DOHH2 (cell line): Measurements from ENCODE around the gene TRPM2.

ENCODE experiments used
- EZH2phosphoT487 ChIP-seq: fragments of 200-600 bp; sonication (generic); IDR thresholded peaks from 2 replicates; pipeline ENCODE4 v1.6.1; 2017; ENCODE audit warnings: borderline replicate concordance, mild to moderate bottlenecking, antibody characterized with exemption, low read length, moderate library complexity, mixed read lengths
- TF ChIP-seq, protein P1 (sequence below): fragments of 200-600 bp; sonication (generic); IDR thresholded peaks from one replicate; pipeline ENCODE4 v1.5.1; 2014; ENCODE audit warnings: antibody characterized with exemption, mild to moderate bottlenecking, low read depth, low read length; ENCODE audit not compliant: poor library complexity, severe bottlenecking

DNA sequence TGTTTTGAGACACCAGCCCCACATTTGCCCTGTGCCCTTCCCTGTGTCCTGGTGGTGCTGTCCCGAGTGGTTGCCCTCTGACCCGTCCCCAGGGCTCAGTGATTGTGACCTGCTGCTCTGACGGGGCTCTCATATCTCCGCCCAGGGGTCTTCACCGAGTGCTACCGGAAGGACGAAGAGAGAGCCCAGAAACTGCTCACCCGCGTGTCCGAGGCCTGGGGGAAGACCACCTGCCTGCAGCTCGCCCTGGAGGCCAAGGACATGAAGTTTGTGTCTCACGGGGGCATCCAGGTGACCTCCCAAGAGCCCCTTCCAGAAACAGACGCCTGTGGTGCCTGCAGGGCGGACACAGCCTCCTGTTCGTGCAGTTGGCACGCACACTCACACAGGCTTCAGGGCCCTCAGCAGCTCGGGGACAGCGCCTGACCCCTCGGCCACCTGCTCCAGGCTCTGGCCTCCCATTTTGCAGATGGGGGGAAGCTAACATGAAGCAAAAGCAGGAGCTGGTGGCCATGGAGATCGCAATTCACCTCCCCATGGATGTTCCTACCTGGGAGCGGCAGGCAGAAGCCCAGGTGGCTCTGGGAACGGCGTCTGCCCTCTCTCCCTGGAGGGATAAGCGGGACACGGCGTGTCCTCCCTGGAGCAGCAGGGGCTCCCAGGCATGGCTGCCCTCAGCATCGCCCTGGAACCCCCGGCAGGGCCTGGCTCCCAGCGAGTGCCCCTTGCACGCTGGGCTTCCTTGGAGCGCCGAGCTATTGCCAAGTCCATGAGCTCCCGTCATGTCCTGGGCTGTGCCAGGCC, 45.9 kb downstream of the TRPM2 start:
- TF ChIP-seq, protein P1, sequence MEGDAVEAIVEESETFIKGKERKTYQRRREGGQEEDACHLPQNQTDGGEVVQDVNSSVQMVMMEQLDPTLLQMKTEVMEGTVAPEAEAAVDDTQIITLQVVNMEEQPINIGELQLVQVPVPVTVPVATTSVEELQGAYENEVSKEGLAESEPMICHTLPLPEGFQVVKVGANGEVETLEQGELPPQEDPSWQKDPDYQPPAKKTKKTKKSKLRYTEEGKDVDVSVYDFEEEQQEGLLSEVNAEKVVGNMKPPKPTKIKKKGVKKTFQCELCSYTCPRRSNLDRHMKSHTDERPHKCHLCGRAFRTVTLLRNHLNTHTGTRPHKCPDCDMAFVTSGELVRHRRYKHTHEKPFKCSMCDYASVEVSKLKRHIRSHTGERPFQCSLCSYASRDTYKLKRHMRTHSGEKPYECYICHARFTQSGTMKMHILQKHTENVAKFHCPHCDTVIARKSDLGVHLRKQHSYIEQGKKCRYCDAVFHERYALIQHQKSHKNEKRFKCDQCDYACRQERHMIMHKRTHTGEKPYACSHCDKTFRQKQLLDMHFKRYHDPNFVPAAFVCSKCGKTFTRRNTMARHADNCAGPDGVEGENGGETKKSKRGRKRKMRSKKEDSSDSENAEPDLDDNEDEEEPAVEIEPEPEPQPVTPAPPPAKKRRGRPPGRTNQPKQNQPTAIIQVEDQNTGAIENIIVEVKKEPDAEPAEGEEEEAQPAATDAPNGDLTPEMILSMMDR, result no peak
- TF ChIP-seq EZH2phosphoT487, result no peak
